Astrocyte (in vitro differentiated cells and primary cell): Measurements from ENCODE around the gene FAM171A2. TPM values are rescaled to one million over a fixed set of nuclear protein-coding genes. Genes with fewer than 3 reads are reported as not detected.
"Not testable (repeated sequence)": the region's sequence is repeated elsewhere in the genome, so short reads cannot be mapped to it uniquely, and the experiment has no call there.

ENCODE experiments used
- DNase-seq: peaks from one replicate; pipeline ENCODE4 v3.0.0-alpha.2; 2010; ENCODE audit warnings: low read depth
- FAIRE-seq: peaks from 2 replicates; lab custom pipeline; 2011; peaks lifted over from hg19 to GRCh38; lab: Jason Lieb, UNC
- H2AFZ ChIP-seq: 2 replicates; pipeline ENCODE4 v1.6.0; 2012; ENCODE audit warnings: low read depth, low read length, inconsistent platforms
- H3K27ac ChIP-seq: 2 replicates; pipeline ENCODE4 v1.5.1; 2011; ENCODE audit warnings: low read depth, low read length, inconsistent platforms
- H3K27me3 ChIP-seq: 2 replicates; pipeline ENCODE4 v1.6.0; 2011; ENCODE audit warnings: low read length, inconsistent platforms; ENCODE audit not compliant: insufficient read depth
- H3K36me3 ChIP-seq: 2 replicates; pipeline ENCODE4 v1.5.1; 2011; ENCODE audit warnings: low read length, inconsistent platforms; ENCODE audit not compliant: insufficient read depth
- H3K4me1 ChIP-seq: 2 replicates; pipeline ENCODE4 v1.5.1; 2011; ENCODE audit warnings: low read length, inconsistent platforms; ENCODE audit not compliant: insufficient read depth
- H3K4me2 ChIP-seq: 2 replicates; pipeline ENCODE4 v1.6.0; 2012; ENCODE audit warnings: low read length, inconsistent platforms
- H3K4me3 ChIP-seq: 2 replicates; pipeline ENCODE4 v1.5.1; 2011; ENCODE audit warnings: low read depth, mild to moderate bottlenecking, low read length, inconsistent platforms; ENCODE audit not compliant: insufficient read depth
- H3K79me2 ChIP-seq: 2 replicates; pipeline ENCODE4 v1.6.0; 2012; ENCODE audit warnings: mild to moderate bottlenecking, low read length, inconsistent platforms; ENCODE audit not compliant: insufficient read depth
- H3K9ac ChIP-seq: 2 replicates; pipeline ENCODE4 v1.6.0; 2012; ENCODE audit warnings: mild to moderate bottlenecking, low read length, inconsistent platforms
- H3K9me3 ChIP-seq: 2 replicates; pipeline ENCODE4 v1.5.1; 2012; ENCODE audit warnings: low read depth, mild to moderate bottlenecking, low read length, inconsistent platforms; ENCODE audit not compliant: insufficient read depth
- H4K20me1 ChIP-seq: 2 replicates; pipeline ENCODE4 v1.6.0; 2012; ENCODE audit warnings: low read length, inconsistent platforms; ENCODE audit not compliant: insufficient read depth
- H3K27ac Mint-ChIP-seq: one replicate; pipeline ENCODE4 v1.8.0; 2021; ENCODE audit warnings: mild to moderate bottlenecking, mixed read lengths; ENCODE audit not compliant: unreplicated experiment
- H3K27me3 Mint-ChIP-seq: one replicate; pipeline ENCODE4 v1.8.0; 2021; ENCODE audit warnings: low read depth, mixed read lengths; ENCODE audit not compliant: unreplicated experiment
- H3K36me3 Mint-ChIP-seq: one replicate; pipeline ENCODE4 v1.8.0; 2021; ENCODE audit warnings: low read depth, mixed read lengths; ENCODE audit not compliant: unreplicated experiment
- H3K4me1 Mint-ChIP-seq: one replicate; pipeline ENCODE4 v1.8.0; 2021; ENCODE audit warnings: low read depth, mixed read lengths; ENCODE audit not compliant: unreplicated experiment
- H3K4me3 Mint-ChIP-seq: one replicate; pipeline ENCODE4 v1.8.0; 2021; ENCODE audit warnings: mild to moderate bottlenecking, moderate library complexity, mixed read lengths; ENCODE audit not compliant: unreplicated experiment
- H3K9me3 Mint-ChIP-seq: one replicate; pipeline ENCODE4 v1.8.0; 2021; ENCODE audit warnings: mild to moderate bottlenecking, mixed read lengths; ENCODE audit not compliant: unreplicated experiment
- CTCF ChIP-seq: IDR thresholded peaks from 2 replicates; pipeline ENCODE4 v1.5.1; 2011; ENCODE audit warnings: low read depth, mild to moderate bottlenecking, inconsistent platforms, low read length, moderate library complexity; ENCODE audit not compliant: insufficient read depth
- EZH2 ChIP-seq: IDR thresholded peaks from 2 replicates; pipeline ENCODE4 v1.6.1; 2012; ENCODE audit warnings: mild to moderate bottlenecking, low read length, inconsistent platforms; ENCODE audit not compliant: insufficient read depth
- total RNA-seq: library from RNA; stranded (reverse); gene quantifications from 2 replicates; pipeline ENCODE4 v1.2.1, GENCODE V29; 2021

FAM171A2 gene
- total RNA-seq, 1 donor from 2014 or later, result 18.2 TPM

GRCh38 chr17:44396946-44397345, 33.3 kb upstream of the FAM171A2 start:
- H3K79me2 ChIP-seq, result no peaks in the 10 kb centered on the region
- H3K36me3 Mint-ChIP-seq, result peaks cover 22% of the 10 kb centered on the region
- H3K4me1 Mint-ChIP-seq, result no peaks in the 10 kb centered on the region
- H3K9me3 Mint-ChIP-seq, result no peaks in the 10 kb centered on the region
- H3K9ac ChIP-seq, result no peak overlapping the region
- no peak overlapping the region for H3K4me3 Mint-ChIP-seq
- no peak for TF ChIP-seq CTCF
- TF ChIP-seq EZH2, result no peak
- no peak overlapping the region for H2AFZ ChIP-seq
- H3K27ac ChIP-seq, result no peak overlapping the region
- H3K4me1 ChIP-seq, result peaks cover 4% of the 10 kb centered on the region
- peaks cover 16% of the 10 kb centered on the region for H4K20me1 ChIP-seq
- H3K4me3 ChIP-seq, result no peak overlapping the region
- FAIRE-seq (no peak), DNase-seq (no peak)
- peaks cover 30% of the 10 kb centered on the region for H3K36me3 ChIP-seq
- H3K27me3 Mint-ChIP-seq, result no peaks in the 10 kb centered on the region
- no peaks in the 10 kb centered on the region for H3K27me3 ChIP-seq
- H3K4me2 ChIP-seq, result no peak overlapping the region
- peak overlapping the region; percentile 58 for H3K27ac Mint-ChIP-seq
- H3K9me3 ChIP-seq, result no peaks in the 10 kb centered on the region

GRCh38 chr17:44394833-44395232, 31.2 kb upstream of the FAM171A2 start:
- Histone ChIP-seq H3K4me1 (peaks cover 4% of the 10 kb centered on the region), H3K36me3 (peaks cover 22% of the 10 kb centered on the region), H3K9ac (no peak overlapping the region), H3K4me3 (no peak overlapping the region), H2AFZ (no peak overlapping the region), H3K9me3 (no peaks in the 10 kb centered on the region), H3K79me2 (no peaks in the 10 kb centered on the region), H4K20me1 (peaks cover 14% of the 10 kb centered on the region), H3K27ac (no peak overlapping the region), H3K4me2 (no peak overlapping the region), H3K27me3 (no peaks in the 10 kb centered on the region)
- Mint-ChIP-seq H3K4me1 (no peaks in the 10 kb centered on the region), H3K4me3 (no peak overlapping the region), H3K36me3 (peaks cover 15% of the 10 kb centered on the region), H3K27me3 (no peaks in the 10 kb centered on the region), H3K27ac (no peak overlapping the region), H3K9me3 (no peaks in the 10 kb centered on the region)
- TF ChIP-seq EZH2, result no peak
- TF ChIP-seq CTCF, result no peak
- DNase-seq (no peak), FAIRE-seq (no peak)

GRCh38 chr17:44394112-44394511, 30.5 kb upstream of the FAM171A2 start:
- H3K36me3 Mint-ChIP-seq, result peaks cover 10% of the 10 kb centered on the region
- not testable (repeated sequence) for H3K9me3 ChIP-seq, H3K27ac Mint-ChIP-seq, DNase-seq, H3K4me1 Mint-ChIP-seq, H3K4me2 ChIP-seq, H3K27me3 Mint-ChIP-seq, H3K9me3 Mint-ChIP-seq, H2AFZ ChIP-seq, H3K4me3 ChIP-seq, H3K79me2 ChIP-seq, FAIRE-seq, H3K9ac ChIP-seq, H3K4me1 ChIP-seq, H3K27me3 ChIP-seq, H3K27ac ChIP-seq, H3K4me3 Mint-ChIP-seq
- H3K36me3 ChIP-seq, result peaks cover 18% of the 10 kb centered on the region
- peaks cover 12% of the 10 kb centered on the region for H4K20me1 ChIP-seq
